HEK293 (cell line): Measurements from ENCODE around the gene PHF21A.

Source experiments
- REST ChIP-seq: fragments of 450-650 bp; formaldehyde crosslinking; IDR thresholded peaks from 2 replicates; pipeline ENCODE4 v1.5.1; 2016; ENCODE audit warnings: missing biosample characterization, missing genetic modification characterization
- ZNF366 ChIP-seq: fragments of 450-650 bp; formaldehyde crosslinking; conservative IDR thresholded peaks from 2 replicates; pipeline ENCODE4 v1.5.1; 2016; ENCODE audit warnings: missing biosample characterization, missing genetic modification characterization

DNA sequence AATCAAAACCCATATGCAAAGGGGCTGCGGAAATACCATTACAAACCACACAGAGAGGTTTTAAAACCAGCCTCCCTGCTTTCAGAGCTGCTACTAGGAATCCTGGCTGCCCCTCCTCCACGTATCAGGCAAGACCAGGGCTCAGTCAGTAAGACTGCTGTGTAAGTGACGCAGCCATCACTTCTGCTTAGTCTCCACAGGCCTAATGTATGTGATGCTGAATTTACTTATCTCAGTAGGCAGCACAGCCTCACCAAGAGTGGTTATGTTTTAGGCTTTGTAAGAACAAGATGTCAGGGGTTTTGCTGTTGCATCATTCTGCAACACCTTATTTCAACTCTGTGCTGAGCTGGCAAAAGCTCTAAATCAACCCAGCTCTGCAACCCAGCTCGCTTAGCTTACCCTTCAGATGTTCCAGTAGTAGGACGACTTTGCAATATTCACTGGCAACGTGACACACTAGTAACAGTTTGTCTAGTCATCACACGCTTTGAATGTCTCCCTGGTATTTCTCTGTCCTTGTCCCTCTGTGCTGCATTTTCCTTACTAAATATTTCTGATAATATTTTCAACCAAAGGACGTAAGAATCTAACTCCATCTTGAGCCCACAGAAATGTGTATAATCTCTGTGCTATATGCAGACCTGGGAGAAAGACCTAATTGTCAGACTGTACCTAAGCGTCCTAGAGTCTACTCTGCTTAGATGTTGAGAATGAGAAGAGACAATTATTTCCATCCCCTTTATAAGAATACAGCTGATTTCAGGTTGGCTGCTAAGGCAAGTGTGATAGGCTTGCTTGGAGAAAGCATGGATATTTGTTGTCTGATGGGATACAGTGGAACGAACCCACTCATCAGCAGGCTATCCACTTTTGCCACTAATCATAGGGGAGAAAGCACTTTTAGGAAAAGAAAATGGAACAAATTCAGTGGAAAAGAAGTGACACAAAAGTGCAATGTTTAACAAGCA is 126.6 kb downstream of the PHF21A start:
- TF ChIP-seq ZNF366 (tag by site-specific recombination) (no peak), REST (tag by site-specific recombination) (no peak)
